ENCODE results near the gene NXPH3.

DNA sequence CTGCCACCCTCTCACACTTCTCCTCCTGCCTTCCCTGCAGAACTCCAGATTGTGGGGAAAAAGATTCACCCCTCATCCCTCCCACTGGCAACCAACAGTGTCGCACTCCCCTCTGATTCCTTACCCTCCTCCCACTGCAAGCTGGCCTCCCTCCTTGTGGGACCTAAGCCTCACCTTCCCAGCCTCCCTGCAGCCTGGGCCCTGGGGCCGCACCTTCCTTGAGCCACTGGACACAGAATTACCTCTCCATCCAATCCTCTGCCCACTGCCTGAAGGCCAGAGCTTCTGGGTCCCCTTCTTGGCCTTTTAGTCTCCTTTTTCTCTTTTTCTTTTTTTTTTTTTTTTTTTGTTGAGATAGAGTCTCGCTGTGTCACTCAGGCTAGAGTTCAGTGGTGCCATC lies 46.7 kb upstream of the NXPH3 start:
- TF ChIP-seq FOXM1 (IDR thresholded peaks at IDR 0.05; ENCODE audit: borderline replicate concordance) (no peak), SP1 (IDR thresholded peaks at IDR 0.05) (no peak), SUZ12 (IDR thresholded peaks at IDR 0.05) (no peak), FOXK2 (IDR thresholded peaks at IDR 0.05) (no peak), CTBP1 (IDR thresholded peaks at IDR 0.05; ENCODE audit: borderline replicate concordance) (no peak), LEF1 (IDR thresholded peaks at IDR 0.05; ENCODE audit: borderline replicate concordance) (no peak), TARDBP (IDR thresholded peaks at IDR 0.05) (no peak), BHLHE40 (IDR thresholded peaks at IDR 0.05; ENCODE audit: borderline replicate concordance) (no peak), ARNT (IDR thresholded peaks at IDR 0.05) (no peak)
- TF ChIP-seq, protein P1, sequence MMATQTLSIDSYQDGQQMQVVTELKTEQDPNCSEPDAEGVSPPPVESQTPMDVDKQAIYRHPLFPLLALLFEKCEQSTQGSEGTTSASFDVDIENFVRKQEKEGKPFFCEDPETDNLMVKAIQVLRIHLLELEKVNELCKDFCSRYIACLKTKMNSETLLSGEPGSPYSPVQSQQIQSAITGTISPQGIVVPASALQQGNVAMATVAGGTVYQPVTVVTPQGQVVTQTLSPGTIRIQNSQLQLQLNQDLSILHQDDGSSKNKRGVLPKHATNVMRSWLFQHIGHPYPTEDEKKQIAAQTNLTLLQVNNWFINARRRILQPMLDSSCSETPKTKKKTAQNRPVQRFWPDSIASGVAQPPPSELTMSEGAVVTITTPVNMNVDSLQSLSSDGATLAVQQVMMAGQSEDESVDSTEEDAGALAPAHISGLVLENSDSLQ (IDR thresholded peaks at IDR 0.05): no peak

Data from HEK293T (cell line).